Psoas muscle (tissue), 8 donors: ENCODE measurements around the gene OR52W1. TPM values are rescaled to one million over a fixed set of nuclear protein-coding genes. Genes with fewer than 3 reads are reported as not detected.
A peak's percentile ranks its signal among the peaks of the same experiment; 100 is the strongest.

Experiments
- ATAC-seq, 4 donors: fragments of 200-7000 bp; cut with Tn5 transposase; one replicate each; pipeline ENCODE4 v1.9.1; 2020; ENCODE audit warnings: moderate library complexity in 3 of 4, mild to moderate bottlenecking in 2 of 4
- DNase-seq, 2 donors: peaks; one replicate each; pipeline ENCODE4 v3.0.0-alpha.2; 2020
- H3K27ac ChIP-seq: fragments of 200-600 bp; one replicate; pipeline ENCODE4 v1.8.0; 2022
- H3K27me3 ChIP-seq, 3 donors: fragments of 200-600 bp in 1 of 3; one replicate each; pipeline versions ENCODE4 v1.6.1 to v1.8.0; 2013 to 2022; ENCODE audit warnings: low read length in 2 of 3, mild to moderate bottlenecking in 2 of 3, moderate library complexity in 1 of 3; ENCODE audit not compliant: insufficient read depth in 3 of 3
- H3K36me3 ChIP-seq, 2 donors: fragments of 200-600 bp in 1 of 2; one replicate each; pipeline versions ENCODE4 v1.6.1 to v1.8.0; 2013 to 2022; ENCODE audit warnings: low read depth in 1 of 2, mild to moderate bottlenecking in 1 of 2, moderate library complexity in 1 of 2; ENCODE audit not compliant: insufficient read depth in 1 of 2
- H3K4me1 ChIP-seq: fragments of 200-600 bp; one replicate; pipeline ENCODE4 v1.8.0; 2022
- H3K4me3 ChIP-seq: fragments of 200-600 bp; one replicate; pipeline ENCODE4 v1.8.0; 2022; ENCODE audit warnings: mild to moderate bottlenecking
- H3K9me3 ChIP-seq: fragments of 200-600 bp; one replicate; pipeline ENCODE4 v1.8.0; 2022
- CTCF ChIP-seq: fragments of 200-600 bp; IDR thresholded peaks from one replicate; pipeline ENCODE4 v1.8.0; 2022; ENCODE audit warnings: antibody characterized with exemption
- WGBS, 3 donors: extraction: QIAGEN DNeasy Blood & Tissue Kit; methylation state at CpG; one replicate each; pipeline versions ENCODE4 v1.1.6 to v1.1.7; 2013; 5-methylcytosine and 5-hydroxymethylcytosine counted together
- intact Hi-C, 2 donors: fragments of 100-400 bp; cut with DNase I; formaldehyde crosslinking; loops; one replicate each; pipeline versions ENCODE4 v1.11.0 to v1.14.2; 2022
- polyA plus RNA-seq, 3 donors: library from polyadenylated mRNA; stranded (reverse); fragments of 200-250 nt; gene quantifications; one replicate each; pipeline ENCODE4 v1.2.3, GENCODE V29; 2013
- total RNA-seq, 4 donors: library from RNA; stranded (reverse); fragmentation: NEBNext Ultra II Directional in 2 of 4; extraction: Animal tissue kit (Norgen Biotek cat#: 25700) in 2 of 4; gene quantifications; one replicate each; pipeline versions ENCODE4 v1.2.1 to v1.2.4, GENCODE V29; 2021 to 2023
- donor health status: healthy with polysubstance abuse.
- donor health status: DM: no; HTN: no; CAD: no; lungs with moderate emphysema.
- donor health status: Bipolar disorder and iron deficiency.
- donor health status: healthy.
- donor health status: DM: yes; HTN: yes; CAD: no.
- donor health status: DM: no; HTN: no; CAD: no.
- donor health status: DM: no; HTN: no; CAD: no.
- donor health status: DM: yes; HTN: yes; CAD: no.

OR52W1 gene
- total and polyA plus RNA-seq, 7 donors: not detected

GRCh38 chr11:6228520-6228919 is 29.5 kb downstream of the OR52W1 start:
- no peak for TF ChIP-seq CTCF
- ATAC-seq: no peak
- Histone ChIP-seq H3K27me3 (no peaks in the 10 kb centered on the region), H3K4me1 (peaks cover 8% of the 10 kb centered on the region), H3K4me3 (no peak overlapping the region), H3K36me3 (peaks cover 3 to 8% of the 10 kb centered on the region in 2 donors), H3K9me3 (no peaks in the 10 kb centered on the region), H3K27ac (no peak overlapping the region)
- DNase-seq: no peak
- WGBS, 3 donors: 50 to 73% (median 64%) methylated on average over 3 of the region's 3 CpGs
- intact Hi-C loops: no loop called here

DNA sequence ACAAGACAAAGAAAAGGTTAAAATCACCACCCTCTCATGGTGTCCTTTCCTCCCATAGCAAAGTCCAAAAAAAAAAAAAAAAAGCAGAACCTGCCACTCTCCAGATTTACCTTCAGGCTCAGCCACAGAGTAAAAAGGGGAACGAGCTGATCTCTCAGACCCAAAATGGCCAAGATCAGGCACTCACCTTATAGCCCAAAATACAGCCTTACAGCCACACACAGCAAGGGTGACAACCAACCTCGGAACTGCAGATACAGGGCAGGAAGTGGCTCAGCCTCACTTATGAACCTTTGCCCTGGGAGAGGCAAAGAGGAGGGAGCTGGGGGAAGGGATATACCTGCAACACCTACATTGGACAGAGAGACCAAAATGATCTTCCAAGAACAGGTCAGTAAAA is 30.9 kb downstream of the OR52W1 start:
- no peaks in the 10 kb centered on the region for H3K27me3 ChIP-seq
- intact Hi-C loops: loop anchor here (10.0 kb wide), 2 partner anchors 245 to 385 kb away; partner anchors contain the start of genes TRIM3 (in 2 of the 2), TAF10 (in 1 of the 2) and TPP1 (in 1 of the 2)

DNA sequence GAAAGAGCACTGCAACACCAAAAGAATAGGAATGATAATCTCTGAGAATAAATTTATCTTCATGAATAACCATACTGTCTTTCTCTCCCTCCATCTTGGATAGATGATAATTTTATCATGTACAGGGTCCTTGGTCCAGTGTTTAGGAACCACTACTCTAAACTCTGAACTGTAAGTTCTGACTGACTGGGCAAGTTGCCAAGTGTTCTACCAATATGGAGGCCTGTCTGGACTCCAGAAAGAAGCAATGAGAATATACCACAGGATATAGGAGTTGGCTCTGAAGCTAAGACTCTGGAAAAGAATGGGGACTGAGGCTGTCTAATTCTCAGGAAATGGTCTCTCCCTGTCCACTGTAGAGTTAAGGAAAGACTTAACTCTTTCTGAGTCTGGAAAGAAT is 33.9 kb downstream of the OR52W1 start:
- no peaks in the 10 kb centered on the region for H3K27me3 ChIP-seq
- ATAC-seq (no peak), DNase-seq (no peak)
- peaks cover 19% of the 10 kb centered on the region for H3K4me1 ChIP-seq
- TF ChIP-seq CTCF: no peak
- no peaks in the 10 kb centered on the region for H3K9me3 ChIP-seq
- H3K36me3 ChIP-seq: peaks cover 0 to 3% of the 10 kb centered on the region in 2 donors
- H3K4me3 ChIP-seq: peak overlapping the region; percentile 83
- no peak overlapping the region for H3K27ac ChIP-seq
- intact Hi-C loops: loop anchor here (10.0 kb wide), 2 partner anchors 242 to 382 kb away; partner anchors contain the start of genes TRIM3 (in 2 of the 2), TAF10 (in 1 of the 2) and TPP1 (in 1 of the 2)

More for the DNA sequence above, 30.9 kb downstream of the OR52W1 start:
- no peak for ATAC-seq
- no peak for TF ChIP-seq CTCF
- H3K27ac ChIP-seq: no peak overlapping the region
- H3K4me1 ChIP-seq: peaks cover 13% of the 10 kb centered on the region
- WGBS, 3 donors: 70 to 87% (median 72%) methylated on average over 2 of the region's 2 CpGs
- no peak for DNase-seq
- H3K4me3 ChIP-seq: no peak overlapping the region
- peaks cover 0 to 3% of the 10 kb centered on the region in 2 donors for H3K36me3 ChIP-seq
- no peaks in the 10 kb centered on the region for H3K9me3 ChIP-seq

DNA sequence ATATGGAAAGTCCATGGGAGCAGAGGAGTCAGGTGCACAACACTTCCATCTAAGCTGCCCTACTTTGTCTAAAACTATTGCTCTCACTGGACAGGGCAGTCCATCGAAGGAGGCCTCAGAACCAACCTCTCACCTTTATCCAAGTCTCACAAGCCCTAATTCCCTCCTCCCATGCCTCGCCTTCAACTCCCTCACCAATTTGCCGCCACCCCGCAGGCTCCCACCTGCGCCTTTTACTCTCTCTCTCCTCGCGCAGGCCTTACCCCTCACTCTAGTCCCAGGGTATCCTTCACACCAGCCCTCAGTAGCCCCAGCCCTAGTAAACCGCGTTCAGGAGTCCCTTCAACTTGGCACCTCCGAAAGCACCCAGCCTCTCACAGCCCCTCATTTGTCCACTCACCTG is 35.0 kb downstream of the OR52W1 start:
- WGBS, 3 donors: 0 to 3% (median 2%) methylated on average over 10 of the region's 10 CpGs
- DNase-seq: peak in 1 of 2 donors; percentile 53
- peak overlapping the region; percentile 83 for H3K4me3 ChIP-seq
- H3K27me3 ChIP-seq: no peaks in the 10 kb centered on the region
- H3K4me1 ChIP-seq: peaks cover 19% of the 10 kb centered on the region
- peak in 1 of 4 donors; percentile 2 for ATAC-seq
- H3K36me3 ChIP-seq: peaks cover 0 to 3% of the 10 kb centered on the region in 2 donors
- H3K9me3 ChIP-seq: no peaks in the 10 kb centered on the region
- intact Hi-C loops: loop anchor here (10.0 kb wide), 2 partner anchors 241 to 381 kb away; partner anchors contain the start of genes TRIM3 (in 2 of the 2), TAF10 (in 1 of the 2) and TPP1 (in 1 of the 2)
- no peak for TF ChIP-seq CTCF
- peak overlapping the region; percentile 77 for H3K27ac ChIP-seq
